Fibroblast of the conjunctiva (primary cell): ENCODE measurements around the gene RAB31.
"Not testable (repeated sequence)": the region's sequence is repeated elsewhere in the genome, so short reads cannot be mapped to it uniquely, and the experiment has no call there.

ENCODE experiments used
- DNase-seq: peaks from one replicate; pipeline ENCODE4 v3.0.0-alpha.2; 2010; ENCODE audit warnings: low read depth

RAB31 gene

GRCh38 chr18:9890196-9890595, 182.1 kb downstream of the RAB31 start:
- DNase-seq = no peak

GRCh38 chr18:9890957-9891356, 182.9 kb downstream of the RAB31 start:
- DNase-seq = no peak

DNA sequence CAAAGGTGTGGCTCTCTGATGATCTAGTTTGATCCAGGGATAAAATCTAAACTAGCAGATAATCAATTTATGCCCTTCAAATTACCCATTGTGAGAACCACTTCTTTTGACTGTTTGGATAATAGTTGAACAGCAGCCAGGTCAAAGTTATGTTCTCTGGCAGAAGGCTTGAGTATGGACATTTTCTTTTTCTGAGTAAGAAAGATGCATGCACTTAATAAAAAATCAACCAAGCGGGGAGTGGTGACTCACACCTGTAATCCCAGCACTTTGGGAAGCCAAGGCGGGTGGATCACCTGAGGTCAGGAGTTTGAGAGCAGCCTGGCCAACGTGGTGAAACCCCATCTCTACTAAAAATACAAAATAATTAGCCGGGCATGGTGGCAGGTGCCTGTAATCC, 183.4 kb downstream of the RAB31 start:
- not testable (repeated sequence) for DNase-seq

DNA sequence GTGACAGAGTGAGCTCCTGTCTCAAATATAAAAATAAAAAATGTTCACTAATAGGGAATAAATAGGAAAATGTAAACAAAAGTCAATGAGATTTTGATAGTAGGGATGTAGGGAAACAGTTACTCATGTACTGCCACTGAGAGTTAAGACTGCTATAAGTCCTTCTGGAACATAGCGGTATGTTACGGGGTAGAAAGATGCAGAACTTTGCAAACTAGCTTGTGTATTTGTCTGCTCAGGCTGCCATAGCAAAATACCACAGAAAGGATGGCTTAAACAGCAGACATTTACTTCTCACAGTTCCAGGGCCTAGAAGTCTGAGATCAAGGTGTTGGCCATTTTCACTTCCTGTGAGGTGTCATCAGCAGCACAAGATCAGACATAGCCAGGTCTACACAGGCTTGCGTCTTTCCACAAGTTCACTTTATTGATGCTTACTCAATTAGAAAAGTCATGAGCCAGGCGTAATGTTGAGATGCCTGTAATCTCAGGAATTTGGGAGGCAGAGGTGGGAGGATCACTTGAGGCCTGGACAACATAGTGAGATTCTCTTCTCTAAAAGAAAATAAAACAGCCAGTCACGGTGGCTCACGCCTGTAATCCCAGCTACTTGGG, 186.5 kb downstream of the RAB31 start:
- no peak for DNase-seq

- DNase-seq = no peak
Observed at GRCh38 chr18:9897129-9897528, 189.0 kb downstream of the RAB31 start.

- not testable (repeated sequence) for DNase-seq
Observed at GRCh38 chr18:9897787-9898291, 189.7 kb downstream of the RAB31 start.

DNA sequence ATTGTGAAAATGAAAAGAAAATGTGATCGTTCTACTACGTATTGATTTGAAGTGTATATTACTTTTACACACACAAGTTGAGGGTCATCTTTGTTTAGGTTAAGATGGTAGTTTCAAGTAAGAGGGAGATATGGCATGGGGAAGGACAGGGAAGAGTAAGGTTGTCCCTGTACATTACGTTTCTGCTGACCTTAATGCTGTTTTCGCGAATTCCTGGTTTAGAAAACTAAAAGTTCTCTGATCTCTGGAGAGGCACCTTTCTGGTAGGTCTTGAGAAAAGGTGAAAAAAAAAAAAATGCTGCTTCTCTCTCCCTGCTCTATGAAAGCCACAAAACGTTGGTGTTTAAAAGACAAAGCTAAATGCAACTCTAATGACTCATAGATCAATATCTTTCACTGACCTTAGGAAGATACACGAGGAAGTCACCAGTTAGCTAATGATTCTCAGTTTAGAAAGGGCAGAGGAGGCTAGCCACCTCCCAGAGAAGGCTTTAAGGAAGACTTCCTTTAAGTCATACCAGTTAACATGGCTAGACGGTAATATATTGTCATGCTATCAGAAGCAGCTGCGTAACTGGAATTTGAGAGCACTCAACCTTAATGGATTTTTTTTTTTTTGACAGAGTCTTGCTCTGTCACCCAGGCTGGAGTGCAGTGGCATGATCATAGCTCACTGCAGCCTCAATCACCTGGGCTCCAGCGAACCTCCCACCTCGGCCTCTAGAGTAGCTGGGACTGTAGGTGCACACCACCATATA, 190.9 kb downstream of the RAB31 start:
- DNase-seq = no peak

GRCh38 chr18:9899550-9899930, 191.4 kb downstream of the RAB31 start:
- DNase-seq = not testable (repeated sequence)

DNA sequence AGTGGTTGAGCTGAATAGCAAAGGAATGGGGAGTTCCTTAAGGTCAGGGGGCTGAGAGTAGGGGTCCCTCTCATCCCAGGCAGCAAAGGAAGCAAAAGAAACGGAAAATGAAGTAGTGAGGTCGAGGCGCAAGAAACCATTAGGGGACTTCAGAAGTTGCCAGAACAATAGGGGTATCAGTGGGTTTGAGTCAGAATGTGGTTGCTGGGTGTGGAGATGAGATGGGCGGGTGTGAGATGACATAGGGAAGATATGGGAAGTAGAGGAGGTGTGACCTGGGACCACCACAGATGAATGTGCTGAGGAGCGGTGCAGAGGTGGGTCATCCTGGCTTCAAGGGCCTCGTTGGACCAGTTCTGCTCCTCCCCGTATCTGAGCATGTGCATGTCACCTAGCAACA, 192.6 kb downstream of the RAB31 start:
- no peak for DNase-seq

GRCh38 chr18:9901377-9901776, 193.3 kb downstream of the RAB31 start:
- DNase-seq = no peak

GRCh38 chr18:9902264-9902663, 194.2 kb downstream of the RAB31 start:
- not testable (repeated sequence) for DNase-seq

DNA sequence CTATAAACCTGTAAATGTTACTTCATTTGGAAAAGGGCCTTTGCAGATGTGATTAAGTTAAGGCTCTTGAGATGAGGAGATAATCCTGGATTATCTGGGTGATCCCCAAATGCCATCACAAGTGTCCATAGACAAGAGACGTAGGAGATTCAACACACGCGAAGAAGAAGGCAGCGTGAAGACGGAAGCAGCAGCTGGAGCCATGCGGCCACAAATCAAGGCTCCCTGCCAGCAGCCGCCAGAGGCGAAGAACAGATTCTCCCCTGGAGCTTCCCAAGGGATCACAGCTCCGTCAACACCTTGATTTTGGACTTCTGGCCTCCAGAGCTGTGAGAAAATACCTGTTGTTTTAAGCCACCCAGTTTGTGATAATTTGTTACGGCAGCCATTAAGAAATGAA, 194.7 kb downstream of the RAB31 start:
- no peak for DNase-seq

DNA sequence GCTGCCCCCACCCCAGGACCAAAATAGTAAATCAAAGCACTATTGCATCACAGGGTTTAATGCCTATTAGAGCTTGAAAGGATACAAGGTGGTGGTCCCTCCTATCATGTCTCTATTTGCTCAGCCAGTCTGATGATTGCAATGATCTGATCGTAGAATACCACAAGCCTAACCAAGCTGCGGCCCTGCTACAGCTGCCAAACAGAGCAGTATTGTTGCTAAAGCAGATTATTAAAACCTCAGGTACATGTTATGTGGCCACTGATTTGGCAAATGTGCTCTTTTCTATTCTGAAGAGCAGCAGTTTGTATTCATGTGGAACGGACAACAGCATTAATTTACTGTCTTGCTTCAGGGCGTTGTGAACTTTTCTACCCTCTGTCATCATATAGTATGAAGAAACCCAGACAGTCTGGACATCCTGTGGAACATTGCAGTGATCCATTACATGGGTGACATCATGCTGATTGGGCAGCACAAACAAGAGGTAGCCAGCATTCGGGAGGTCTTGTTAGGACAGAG, 197.4 kb downstream of the RAB31 start:
- no peak for DNase-seq

- DNase-seq = no peak
Observed at GRCh38 chr18:9906481-9906880, 198.4 kb downstream of the RAB31 start.

DNA sequence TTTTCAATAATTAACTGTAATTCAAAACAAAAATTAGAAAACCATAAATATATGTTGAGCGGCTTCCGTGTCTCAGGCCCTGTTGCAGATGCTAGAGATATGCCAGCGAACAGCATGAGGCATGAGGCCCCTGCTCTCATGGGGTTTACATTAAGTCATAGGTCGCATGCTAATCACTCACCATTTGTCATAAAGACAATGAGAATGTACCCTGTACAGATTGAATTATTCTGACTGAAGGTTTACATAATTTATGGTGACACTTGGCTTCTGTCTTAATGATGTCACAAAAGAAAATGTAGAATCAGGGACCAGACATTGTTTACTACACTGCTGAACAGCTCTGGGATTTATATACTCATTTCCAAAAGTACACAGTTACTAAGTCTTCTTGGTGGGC, 199.8 kb downstream of the RAB31 start:
- no peak for DNase-seq

DNA sequence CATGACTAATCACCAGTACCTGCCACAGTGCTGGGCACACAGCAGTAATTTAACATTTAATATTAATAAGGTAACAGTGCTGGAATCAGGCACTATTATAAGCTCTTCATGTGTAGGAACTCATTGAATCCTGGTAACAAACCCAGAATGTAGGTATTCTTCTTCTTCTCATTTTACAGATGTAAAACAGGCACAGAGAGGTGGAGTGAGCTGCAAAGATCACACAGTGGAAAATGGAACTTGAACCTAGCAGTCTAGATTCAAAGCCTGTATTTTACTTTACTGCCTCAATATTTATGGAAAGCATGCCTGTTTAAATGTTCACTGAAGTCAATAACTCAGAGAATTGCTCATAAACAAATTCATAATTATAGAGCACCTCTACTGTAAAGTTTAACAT, 202.0 kb downstream of the RAB31 start:
- DNase-seq = no peak

DNA sequence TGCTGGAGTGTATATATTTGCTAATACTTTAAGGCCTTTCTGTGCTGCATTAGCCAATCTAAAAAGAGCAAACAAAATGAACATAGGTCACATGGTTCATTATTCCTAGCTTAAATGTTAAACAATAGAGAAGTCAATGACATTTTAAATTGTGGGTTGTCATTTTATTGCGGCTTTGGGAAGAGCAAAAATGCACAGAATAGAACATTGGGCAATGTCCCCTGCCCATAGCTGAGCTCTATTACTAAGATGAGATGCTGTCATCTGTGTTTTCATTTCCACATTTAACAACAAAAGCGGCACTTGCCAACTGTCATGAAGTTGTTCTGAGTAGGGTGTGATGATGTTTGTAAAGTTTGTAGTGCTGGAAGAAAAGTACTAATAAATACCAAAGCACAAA, 202.6 kb downstream of the RAB31 start:
- DNase-seq = no peak

DNA sequence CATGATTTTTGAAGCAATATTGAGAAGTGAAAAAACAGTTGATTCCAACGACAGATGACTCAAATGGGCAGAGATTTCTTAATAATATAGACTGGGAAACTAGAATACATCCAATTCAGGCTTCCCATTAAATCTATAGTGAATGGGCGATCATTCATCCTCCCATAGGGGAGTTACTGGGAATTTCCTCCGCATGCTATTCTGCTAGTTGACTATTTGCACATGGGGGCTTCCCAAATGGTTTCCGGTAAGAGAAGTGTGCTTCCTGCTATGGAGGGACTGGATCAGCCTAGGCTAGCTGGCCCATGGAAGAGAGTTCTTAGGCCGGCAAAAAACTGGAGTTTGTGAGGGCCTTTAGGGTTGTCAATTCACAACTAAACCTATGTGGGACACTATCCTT, 203.1 kb downstream of the RAB31 start:
- DNase-seq = no peak
